Mesodermal cell (in vitro differentiated cells): ENCODE data around the gene CNN3.

Experiments used
- H3K27ac ChIP-seq: 2 replicates; pipeline ENCODE4 v1.7.0; 2013; ENCODE audit warnings: mild to moderate bottlenecking, low read depth, low read length, moderate library complexity; ENCODE audit not compliant: severe bottlenecking
- H3K36me3 ChIP-seq: 2 replicates; pipeline ENCODE4 v1.7.1; 2013; ENCODE audit warnings: mild to moderate bottlenecking, low read length, moderate library complexity; ENCODE audit not compliant: control insufficient read depth, insufficient read depth
- H3K4me1 ChIP-seq: one replicate; pipeline ENCODE4 v1.7.1; 2013; ENCODE audit warnings: mild to moderate bottlenecking, low read length; ENCODE audit not compliant: insufficient read depth, control insufficient read depth, poor library complexity, severe bottlenecking
- H3K4me3 ChIP-seq: 2 replicates; pipeline ENCODE4 v1.7.0; 2013; ENCODE audit warnings: low read length, control low read depth, mild to moderate bottlenecking; ENCODE audit not compliant: insufficient read depth, poor library complexity, severe bottlenecking; ENCODE audit errors: extremely low read depth
- H3K9me3 ChIP-seq: 2 replicates; pipeline ENCODE4 v1.7.1; 2013; ENCODE audit warnings: mild to moderate bottlenecking, low read length, moderate library complexity; ENCODE audit not compliant: control insufficient read depth
- WGBS, 2 experiments: methylation state at CpG; one replicate each; pipeline ENCODE4 v1.1.5; 2013; ENCODE audit warnings: missing lambda C conversion rate in 2 of 2; ENCODE audit not compliant: insufficient coverage in 2 of 2; 5-methylcytosine and 5-hydroxymethylcytosine counted together

CNN3 gene

DNA sequence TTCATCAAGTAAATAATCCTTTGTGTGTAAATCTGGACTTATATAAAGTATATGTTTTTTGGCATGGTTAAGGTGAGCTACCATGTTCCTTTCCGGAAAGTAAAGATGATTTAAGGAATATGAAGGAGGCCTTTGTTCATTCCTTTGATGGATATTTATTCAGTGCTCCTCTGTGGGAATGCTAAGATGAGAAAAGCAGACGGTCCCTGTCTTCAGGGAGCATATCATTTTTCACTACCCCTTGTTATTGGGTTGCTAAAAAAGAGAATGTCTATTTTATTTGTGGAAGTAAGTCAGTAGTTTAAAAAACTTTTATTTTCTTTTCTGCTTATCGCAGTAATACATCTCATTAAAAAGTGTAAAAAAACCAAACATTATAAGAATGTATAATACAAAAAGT lies 35.1 kb upstream of the CNN3 start:
- H3K27ac ChIP-seq = no peak overlapping the region
- H3K4me3 ChIP-seq = no peak overlapping the region
- 100% methylated on average over 1 of the region's 3 CpGs; no CpG with 5 or more reads in 1 of the 2 experiments for WGBS, 2 experiments
- no peaks in the 10 kb centered on the region for H3K36me3 ChIP-seq
- no peaks in the 10 kb centered on the region for H3K9me3 ChIP-seq
- no peaks in the 10 kb centered on the region for H3K4me1 ChIP-seq

GRCh38 chr1:94961582-94961981 lies 34.7 kb upstream of the CNN3 start:
- Histone ChIP-seq H3K4me1 (no peaks in the 10 kb centered on the region), H3K4me3 (no peak overlapping the region), H3K36me3 (no peaks in the 10 kb centered on the region), H3K9me3 (no peaks in the 10 kb centered on the region), H3K27ac (no peak overlapping the region)
- WGBS, 2 experiments = 87 to 100% methylated on average over 4 to 5 of the region's 7 CpGs

GRCh38 chr1:94958081-94958480 lies 31.2 kb upstream of the CNN3 start:
- no peak overlapping the region for H3K27ac ChIP-seq
- H3K9me3 ChIP-seq = no peaks in the 10 kb centered on the region
- H3K4me1 ChIP-seq = peaks cover 16% of the 10 kb centered on the region
- H3K36me3 ChIP-seq = no peaks in the 10 kb centered on the region
- H3K4me3 ChIP-seq = no peak overlapping the region
- WGBS, 2 experiments = 83% methylated on average over 1 of the region's 1 CpG; no CpG with 5 or more reads in 1 of the 2 experiments

DNA sequence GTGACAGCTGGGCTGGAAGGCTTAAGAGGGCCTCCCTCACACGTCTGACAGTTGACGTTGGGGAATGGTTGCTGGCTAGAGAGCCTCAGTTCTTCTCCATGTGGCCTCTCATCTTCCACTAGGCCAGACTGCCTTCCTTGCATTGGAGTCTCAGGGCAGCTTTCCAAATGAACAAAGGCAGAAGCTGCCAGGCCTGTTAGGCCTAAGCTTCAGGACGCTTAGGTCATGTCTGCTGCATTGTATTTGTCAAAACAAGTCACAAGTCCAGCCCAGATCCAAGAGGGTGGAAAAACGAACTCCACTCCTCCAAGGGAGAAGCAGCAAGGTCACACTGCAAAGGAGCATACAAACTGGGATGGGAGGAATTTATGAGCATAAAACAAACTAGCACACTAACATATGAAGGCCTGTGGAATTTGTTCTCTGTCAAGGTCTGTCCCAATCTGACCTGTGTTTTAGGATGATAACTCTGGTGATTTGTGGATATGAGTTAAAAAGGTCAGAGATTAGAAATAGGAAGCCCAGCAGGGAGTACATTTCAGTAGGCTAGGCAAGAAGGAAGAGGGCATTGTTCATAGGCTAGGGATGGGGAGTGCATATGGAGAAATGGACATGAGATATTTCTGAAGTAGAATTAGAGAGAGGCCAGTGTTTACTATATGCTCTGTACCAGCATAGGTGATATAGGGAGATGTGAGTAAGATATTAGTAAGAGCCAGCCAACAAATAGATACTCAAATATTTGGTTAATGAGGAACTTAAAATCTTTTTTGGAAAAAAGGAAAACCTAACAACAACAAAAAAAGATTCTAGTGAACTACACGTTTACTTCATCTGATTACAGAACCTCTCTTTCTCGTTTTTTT lies 29.1 kb upstream of the CNN3 start:
- WGBS, 2 experiments = 80 to 81% methylated on average over 3 to 5 of the region's 6 CpGs
- Histone ChIP-seq H3K4me1 (peaks cover 16% of the 10 kb centered on the region), H3K9me3 (no peaks in the 10 kb centered on the region), H3K27ac (no peak overlapping the region), H3K4me3 (no peak overlapping the region), H3K36me3 (no peaks in the 10 kb centered on the region)

DNA sequence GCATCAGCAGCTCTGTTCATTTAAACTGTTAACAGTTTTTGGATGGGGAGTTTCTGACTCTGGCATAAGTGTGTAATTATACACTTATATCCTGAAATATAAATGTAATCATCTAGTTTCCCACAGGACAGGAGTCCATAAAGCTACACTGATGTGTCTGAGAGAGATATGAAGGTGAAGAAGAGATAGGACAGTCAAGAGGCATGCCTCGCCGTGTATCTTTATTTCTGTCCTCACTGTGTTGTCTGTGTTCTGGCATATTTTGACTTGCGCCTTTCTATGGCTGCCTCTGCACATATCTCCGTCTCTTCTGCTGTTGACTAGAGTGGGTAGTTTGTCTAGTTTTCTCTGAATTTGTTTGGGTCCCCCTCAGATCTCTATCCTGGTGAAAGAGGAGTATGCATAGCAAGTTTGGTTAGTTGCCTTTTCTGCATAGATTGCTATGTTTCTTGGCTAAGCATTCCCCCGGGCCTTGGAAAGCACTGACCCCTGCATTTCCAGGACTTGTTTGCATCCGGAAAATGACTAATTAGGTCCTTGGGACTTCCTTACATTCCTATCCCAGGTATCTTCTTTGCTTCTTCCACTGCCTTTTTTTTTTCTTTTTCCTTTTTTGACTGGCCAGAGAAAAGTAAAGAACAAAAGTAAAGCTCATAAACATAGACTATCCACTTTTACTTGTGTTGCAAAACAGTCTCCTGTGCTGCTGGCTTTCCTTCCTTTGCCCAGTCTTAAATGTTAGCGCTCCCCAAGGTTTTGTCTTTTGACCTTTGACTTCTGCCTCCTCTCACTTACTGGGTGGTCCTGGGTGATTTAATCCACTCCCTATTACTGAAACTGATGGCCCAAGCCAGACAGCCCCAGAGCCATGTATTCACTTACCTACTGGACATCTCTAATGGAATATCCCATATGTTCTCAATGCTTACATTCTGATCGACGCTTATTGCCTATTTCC lies 27.6 kb upstream of the CNN3 start:
- Histone ChIP-seq H3K27ac (peak overlapping the region; percentile 64), H3K36me3 (no peaks in the 10 kb centered on the region), H3K9me3 (no peaks in the 10 kb centered on the region), H3K4me3 (no peak overlapping the region), H3K4me1 (peaks cover 16% of the 10 kb centered on the region)
- 70 to 76% methylated on average over 7 to 9 of the region's 9 CpGs for WGBS, 2 experiments

GRCh38 chr1:94953746-94954145 lies 26.8 kb upstream of the CNN3 start:
- H3K4me1 ChIP-seq = peaks cover 16% of the 10 kb centered on the region
- H3K36me3 ChIP-seq = no peaks in the 10 kb centered on the region
- no peak overlapping the region for H3K4me3 ChIP-seq
- H3K9me3 ChIP-seq = no peaks in the 10 kb centered on the region
- H3K27ac ChIP-seq = peak overlapping the region; percentile 64
- 81 to 92% methylated on average over 4 to 6 of the region's 6 CpGs for WGBS, 2 experiments

DNA sequence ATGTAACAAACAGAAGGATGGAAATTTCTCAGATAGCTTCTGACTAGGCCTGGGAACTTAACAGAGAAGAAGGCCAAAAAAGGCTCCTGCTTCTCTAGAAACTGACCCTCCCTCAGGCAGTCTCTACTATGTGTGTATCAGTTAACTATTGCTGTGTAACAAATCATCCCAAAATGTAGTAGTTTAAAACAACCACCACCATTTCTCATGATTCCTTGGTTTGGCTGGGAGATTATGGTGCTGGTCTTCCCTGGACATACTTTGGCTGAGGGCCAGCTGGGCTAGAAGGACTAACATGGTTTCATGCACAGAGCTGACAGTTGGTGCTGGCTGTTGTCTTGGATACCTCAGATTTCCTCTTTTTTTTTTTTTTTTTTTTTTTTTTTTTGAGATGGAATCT lies 26.2 kb upstream of the CNN3 start:
- H3K27ac ChIP-seq = no peak overlapping the region
- H3K4me1 ChIP-seq = peaks cover 16% of the 10 kb centered on the region
- no peak overlapping the region for H3K4me3 ChIP-seq
- no peaks in the 10 kb centered on the region for H3K9me3 ChIP-seq
- H3K36me3 ChIP-seq = no peaks in the 10 kb centered on the region

DNA sequence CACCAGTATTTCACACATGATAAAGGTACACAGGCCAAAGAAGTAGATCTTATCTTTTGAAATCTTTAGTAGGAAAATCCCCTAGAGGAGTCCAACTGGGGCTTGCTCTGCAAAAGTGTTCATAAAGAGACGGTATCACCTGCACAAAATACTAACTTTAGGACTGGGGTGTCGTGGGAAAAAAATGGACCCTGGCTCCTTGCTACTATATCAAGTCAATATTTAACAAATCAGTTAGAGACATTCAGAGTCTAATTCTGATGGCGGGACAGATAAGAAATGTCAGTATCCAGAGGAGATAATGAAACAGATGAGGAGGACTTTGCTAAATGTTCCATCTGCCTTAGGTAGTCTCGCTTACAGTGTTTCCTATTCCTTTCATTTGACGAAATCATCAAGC lies 25.6 kb upstream of the CNN3 start:
- Histone ChIP-seq H3K36me3 (no peaks in the 10 kb centered on the region), H3K9me3 (no peaks in the 10 kb centered on the region), H3K4me3 (no peak overlapping the region), H3K4me1 (peaks cover 16% of the 10 kb centered on the region), H3K27ac (no peak overlapping the region)
- 89 to 100% methylated on average over 2 to 3 of the region's 5 CpGs for WGBS, 2 experiments

DNA sequence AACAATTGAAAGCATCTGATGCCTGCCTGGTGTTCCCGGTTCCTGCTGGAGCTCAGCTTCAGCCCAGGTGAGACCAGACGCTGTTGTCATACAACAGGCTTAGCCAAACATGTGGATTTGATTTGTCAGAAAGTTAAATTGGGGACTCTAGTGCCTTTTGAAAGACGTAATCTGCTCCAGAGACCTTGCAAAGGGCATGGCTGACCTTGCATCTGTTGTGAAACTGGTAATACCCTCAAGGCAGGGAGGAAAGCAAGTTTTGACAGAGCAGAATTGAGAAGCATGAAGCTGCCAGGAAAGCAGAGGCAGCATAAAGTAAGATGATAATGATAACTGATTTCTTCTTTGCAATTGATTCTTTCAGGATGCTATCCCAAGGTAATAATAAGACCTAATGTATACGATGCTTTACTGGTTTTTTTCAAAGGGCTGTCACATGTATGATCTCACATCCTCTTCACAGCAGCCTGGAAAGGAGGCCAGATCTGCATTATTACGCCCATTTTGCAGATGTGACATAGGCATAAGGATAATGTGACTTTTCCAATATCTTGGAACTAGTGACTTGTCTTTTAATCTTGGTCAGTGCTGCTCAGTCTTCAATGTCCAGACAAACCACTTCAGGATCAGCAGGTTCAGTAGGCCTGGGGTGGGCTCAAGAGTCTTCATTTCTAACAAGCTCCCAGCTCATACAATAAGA lies 24.7 kb upstream of the CNN3 start:
- Histone ChIP-seq H3K9me3 (no peaks in the 10 kb centered on the region), H3K36me3 (no peaks in the 10 kb centered on the region), H3K27ac (no peak overlapping the region), H3K4me3 (no peak overlapping the region), H3K4me1 (peaks cover 19% of the 10 kb centered on the region)
- WGBS, 2 experiments = 91 to 92% methylated on average over 4 to 5 of the region's 5 CpGs

DNA sequence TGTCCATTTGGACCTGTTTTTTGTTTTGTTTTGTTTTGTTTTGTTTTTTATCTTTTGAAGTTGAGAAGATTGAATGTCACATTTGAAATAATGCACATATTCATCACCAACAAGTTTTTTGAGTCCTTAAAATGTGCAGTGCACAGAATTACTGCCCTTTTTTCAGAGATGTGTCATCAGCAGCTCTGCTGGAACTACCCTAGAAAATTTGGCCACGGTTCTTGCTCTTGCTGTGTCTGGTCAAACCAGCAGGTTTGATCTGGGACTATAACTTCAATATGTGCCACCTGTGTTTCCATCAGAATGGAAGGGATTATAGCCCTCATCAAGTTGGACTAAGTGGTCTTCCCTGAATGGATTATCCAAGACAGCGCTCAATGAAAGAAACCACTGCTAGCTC lies 24.1 kb upstream of the CNN3 start:
- H3K27ac ChIP-seq = no peak overlapping the region
- no peaks in the 10 kb centered on the region for H3K9me3 ChIP-seq
- H3K36me3 ChIP-seq = no peaks in the 10 kb centered on the region
- no peak overlapping the region for H3K4me3 ChIP-seq
- 80 to 86% methylated on average over 1 to 2 of the region's 2 CpGs for WGBS, 2 experiments
- H3K4me1 ChIP-seq = peaks cover 20% of the 10 kb centered on the region
